GM23338 (cell line): ENCODE results near the gene GNAZ. TPM values are rescaled to one million over a fixed set of nuclear protein-coding genes. Genes with fewer than 3 reads are reported as not detected.

Experiments
- ATAC-seq: fragments of 200-7000 bp; cut with Tn5 transposase; 3 replicates; pipeline ENCODE4 v1.9.1; 2020
- DNase-seq: peaks from one replicate; pipeline ENCODE4 v3.0.0-alpha.2; 2015; ENCODE audit warnings: low spot score
- H2AFZ ChIP-seq: fragments of 200-600 bp; sonication (generic); 2 replicates; pipeline ENCODE4 v1.8.0; 2016; ENCODE audit warnings: antibody characterized with exemption, mild to moderate bottlenecking, moderate library complexity
- H3F3A ChIP-seq: fragments of 200-600 bp; sonication (generic); replicated peaks from 2 replicates; pipeline ENCODE4 v1.8.0; 2017; ENCODE audit warnings: antibody characterized with exemption, mixed run types, low read depth
- H3K27ac ChIP-seq: fragments of 200-600 bp; sonication (generic); 2 replicates; pipeline ENCODE4 v1.6.1; 2016; ENCODE audit warnings: low read depth
- H3K27me3 ChIP-seq: fragments of 200-600 bp; sonication (generic); 2 replicates; pipeline ENCODE4 v1.8.0; 2016; ENCODE audit warnings: mild to moderate bottlenecking, mixed run types, moderate library complexity; ENCODE audit not compliant: insufficient read depth
- H3K36me3 ChIP-seq: fragments of 200-600 bp; sonication (generic); 2 replicates; pipeline ENCODE4 v1.8.0; 2016; ENCODE audit warnings: mild to moderate bottlenecking; ENCODE audit not compliant: insufficient read depth
- H3K4me1 ChIP-seq: fragments of 200-600 bp; sonication (generic); 2 replicates; pipeline ENCODE4 v1.8.0; 2016; ENCODE audit warnings: mild to moderate bottlenecking, moderate library complexity; ENCODE audit not compliant: insufficient read depth
- H3K4me2 ChIP-seq: fragments of 200-600 bp; sonication (generic); 2 replicates; pipeline ENCODE4 v1.7.1; 2017; ENCODE audit warnings: mixed run types
- H3K4me3 ChIP-seq: fragments of 200-600 bp; sonication (generic); 2 replicates; pipeline ENCODE4 v1.6.1; 2016; ENCODE audit warnings: mixed run types
- H3K79me2 ChIP-seq: fragments of 200-600 bp; sonication (generic); replicated peaks from 2 replicates; pipeline ENCODE4 v1.8.0; 2017; ENCODE audit warnings: mild to moderate bottlenecking; ENCODE audit not compliant: insufficient read depth
- H3K9me2 ChIP-seq: fragments of 200-600 bp; sonication (generic); 2 replicates; pipeline ENCODE4 v1.8.0; 2017; ENCODE audit not compliant: insufficient read depth
- H4K20me1 ChIP-seq: fragments of 200-600 bp; sonication (generic); replicated peaks from 2 replicates; pipeline ENCODE4 v1.8.0; 2017; ENCODE audit warnings: mild to moderate bottlenecking; ENCODE audit not compliant: insufficient read depth
- H3K27ac Mint-ChIP-seq: 2 replicates; pipeline ENCODE4 v1.8.0; 2020; ENCODE audit warnings: inconsistent platforms, mild to moderate bottlenecking, moderate library complexity, mixed read lengths
- H3K27me3 Mint-ChIP-seq: 3 replicates; pipeline ENCODE4 v1.8.0; 2022; ENCODE audit warnings: low read depth, mild to moderate bottlenecking, moderate library complexity, mixed read lengths, inconsistent platforms; ENCODE audit not compliant: insufficient read depth, poor library complexity
- H3K36me3 Mint-ChIP-seq: 3 replicates; pipeline ENCODE4 v1.8.0; 2021; ENCODE audit warnings: low read depth, mild to moderate bottlenecking, inconsistent platforms, moderate library complexity, mixed read lengths
- H3K4me1 Mint-ChIP-seq: 3 replicates; pipeline ENCODE4 v1.8.0; 2020; ENCODE audit warnings: mild to moderate bottlenecking, inconsistent platforms, mixed read lengths
- H3K4me3 Mint-ChIP-seq: 3 replicates; pipeline ENCODE4 v1.8.0; 2021; ENCODE audit warnings: moderate library complexity, mild to moderate bottlenecking, inconsistent platforms, mixed read lengths
- H3K9me3 Mint-ChIP-seq: 3 replicates; pipeline ENCODE4 v1.8.0; 2020; ENCODE audit warnings: moderate library complexity, mild to moderate bottlenecking, inconsistent platforms, mixed read lengths
- CREB1 ChIP-seq: fragments of 250-450 bp; sonication (Bioruptor Pico); IDR thresholded peaks from 2 replicates; pipeline ENCODE4 v1.5.0; 2020; ENCODE audit warnings: low read depth, mild to moderate bottlenecking, moderate library complexity
- ETS1 ChIP-seq: IDR thresholded peaks from 2 replicates; pipeline ENCODE4 v1.6.1; 2016; ENCODE audit warnings: antibody characterized with exemption
- EZH2 ChIP-seq: fragments of 200-600 bp; sonication (generic); IDR thresholded peaks from one replicate; pipeline ENCODE4 v1.8.0; 2017; ENCODE audit warnings: antibody characterized with exemption, mild to moderate bottlenecking, low read depth; ENCODE audit not compliant: unreplicated experiment
- EZH2phosphoT487 ChIP-seq: fragments of 200-600 bp; sonication (generic); IDR thresholded peaks from one replicate; pipeline ENCODE4 v1.8.1; 2018; ENCODE audit warnings: antibody characterized with exemption; ENCODE audit not compliant: unreplicated experiment
- JUNB ChIP-seq: IDR thresholded peaks from one replicate; pipeline ENCODE4 v1.6.1; 2016; ENCODE audit warnings: antibody characterized with exemption; ENCODE audit not compliant: unreplicated experiment
- NANOG ChIP-seq: IDR thresholded peaks from 2 replicates; pipeline ENCODE4 v1.6.1; 2016; ENCODE audit warnings: antibody characterized with exemption, borderline replicate concordance
- POLR2AphosphoS5 ChIP-seq: IDR thresholded peaks from 2 replicates; pipeline ENCODE4 v1.6.1; 2016; ENCODE audit warnings: antibody characterized with exemption, low read depth
- REST ChIP-seq: IDR thresholded peaks from one replicate; pipeline ENCODE4 v1.6.1; 2018; ENCODE audit warnings: antibody characterized with exemption; ENCODE audit not compliant: unreplicated experiment
- STAT1 ChIP-seq: IDR thresholded peaks from one replicate; pipeline ENCODE4 v1.6.1; 2016; ENCODE audit warnings: antibody characterized with exemption; ENCODE audit not compliant: unreplicated experiment
- ZNF114 ChIP-seq: fragments of 250-450 bp; sonication (Bioruptor Pico); IDR thresholded peaks from 2 replicates; pipeline ENCODE4 v1.5.0; 2020; ENCODE audit warnings: mild to moderate bottlenecking, moderate library complexity
- ZNF331 ChIP-seq: fragments of 250-450 bp; sonication (Bioruptor Pico); IDR thresholded peaks from 2 replicates; pipeline ENCODE4 v1.5.0; 2020; ENCODE audit warnings: low read depth, mild to moderate bottlenecking, moderate library complexity
- ZNF462 ChIP-seq: fragments of 250-450 bp; sonication (Bioruptor Pico); IDR thresholded peaks from 2 replicates; pipeline ENCODE4 v1.5.0; 2020; ENCODE audit warnings: mild to moderate bottlenecking, moderate library complexity
- polyA plus RNA-seq: library from polyadenylated mRNA; unstranded; fragments of >200 nt; fragmentation: Nextera tagmentation; extraction: Ambion mirVana; gene quantifications from 2 replicates; pipeline ENCODE4 v1.2.1, GENCODE V29; 2016
- total RNA-seq: library from RNA; depleted of rRNA; stranded (reverse); fragments of >200 nt; shearing (Covaris generic); gene quantifications from 2 replicates; pipeline ENCODE4 v1.2.3, GENCODE V29; 2014
- TF ChIP-seq, protein P1 (sequence below), 2 experiments: fragments of 200-600 bp in 1 of 2; sonication (generic) in 1 of 2; conservative IDR thresholded peaks; 2 replicates each; pipeline versions ENCODE4 v1.5.1 to v1.6.1; 2016 to 2017; ENCODE audit warnings: antibody characterized with exemption in 2 of 2, low read depth in 2 of 2, mild to moderate bottlenecking in 2 of 2, moderate library complexity in 1 of 2

The GNAZ gene
- total and polyA plus RNA-seq, 2 experiments from 2014 or later, result 2.9 to 11.1 TPM

DNA sequence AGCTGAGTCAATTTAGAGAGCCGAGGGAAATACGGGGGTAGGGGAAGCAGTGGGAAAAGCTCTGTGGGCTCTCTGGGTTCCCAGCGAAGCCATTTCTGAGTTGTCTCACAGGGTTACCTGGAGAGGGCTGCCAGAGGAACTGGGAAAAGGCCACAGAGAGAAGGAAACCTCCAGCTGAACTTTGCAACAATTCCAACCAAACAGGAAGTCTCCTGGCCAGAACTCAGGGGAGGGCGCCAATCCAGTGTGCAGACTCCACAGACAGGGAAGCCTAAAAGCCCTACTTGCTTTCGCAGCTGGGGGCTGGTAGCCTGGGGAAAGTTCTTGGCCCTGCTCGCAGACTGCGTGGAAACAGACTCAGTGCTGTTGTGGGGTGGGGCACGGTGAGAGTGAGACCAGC lies 23.1 kb upstream of the GNAZ start:
- H3K36me3 Mint-ChIP-seq, result peaks cover 14% of the 10 kb centered on the region; the same call in 2 of the 3 replicates
- H3K79me2 ChIP-seq, result no peaks in the 10 kb centered on the region
- DNase-seq (no peak), ATAC-seq (no peak)
- 0 out of 2 replicates have a peak overlapping the region, but pooled peaks have one; percentile 32 for H2AFZ ChIP-seq
- H3K4me3 Mint-ChIP-seq, result no peak overlapping the region
- H3K4me2 ChIP-seq, result no peak overlapping the region; the same call in 1 of the 2 replicates
- peaks cover 25% of the 10 kb centered on the region for H3K4me1 Mint-ChIP-seq
- H3K27me3 ChIP-seq, result no peaks in the 10 kb centered on the region
- peaks cover 22% of the 10 kb centered on the region for H3K9me3 Mint-ChIP-seq
- no peaks in the 10 kb centered on the region for H3K36me3 ChIP-seq
- peaks cover 27% of the 10 kb centered on the region for H3K4me1 ChIP-seq
- peaks cover 4% of the 10 kb centered on the region; the same call in 1 of the 2 replicates for H3K9me2 ChIP-seq
- H3F3A ChIP-seq, result no peaks in the 10 kb centered on the region
- peaks cover 6% of the 10 kb centered on the region for H3K27me3 Mint-ChIP-seq
- H3K4me3 ChIP-seq, result no peak overlapping the region
- no peaks in the 10 kb centered on the region for H4K20me1 ChIP-seq
- H3K27ac ChIP-seq, result no peak overlapping the region
- H3K27ac Mint-ChIP-seq, result no peak overlapping the region
- TF ChIP-seq EZH2phosphoT487 (no peak), ZNF331 (CRISPR knock-in tag) (no peak), JUNB (no peak), CREB1 (no peak), ZNF462 (no peak), POLR2AphosphoS5 (no peak), ETS1 (no peak), STAT1 (no peak), REST (no peak), EZH2 (no peak), NANOG (no peak), ZNF114 (CRISPR knock-in tag) (no peak)
- TF ChIP-seq, protein P1, sequence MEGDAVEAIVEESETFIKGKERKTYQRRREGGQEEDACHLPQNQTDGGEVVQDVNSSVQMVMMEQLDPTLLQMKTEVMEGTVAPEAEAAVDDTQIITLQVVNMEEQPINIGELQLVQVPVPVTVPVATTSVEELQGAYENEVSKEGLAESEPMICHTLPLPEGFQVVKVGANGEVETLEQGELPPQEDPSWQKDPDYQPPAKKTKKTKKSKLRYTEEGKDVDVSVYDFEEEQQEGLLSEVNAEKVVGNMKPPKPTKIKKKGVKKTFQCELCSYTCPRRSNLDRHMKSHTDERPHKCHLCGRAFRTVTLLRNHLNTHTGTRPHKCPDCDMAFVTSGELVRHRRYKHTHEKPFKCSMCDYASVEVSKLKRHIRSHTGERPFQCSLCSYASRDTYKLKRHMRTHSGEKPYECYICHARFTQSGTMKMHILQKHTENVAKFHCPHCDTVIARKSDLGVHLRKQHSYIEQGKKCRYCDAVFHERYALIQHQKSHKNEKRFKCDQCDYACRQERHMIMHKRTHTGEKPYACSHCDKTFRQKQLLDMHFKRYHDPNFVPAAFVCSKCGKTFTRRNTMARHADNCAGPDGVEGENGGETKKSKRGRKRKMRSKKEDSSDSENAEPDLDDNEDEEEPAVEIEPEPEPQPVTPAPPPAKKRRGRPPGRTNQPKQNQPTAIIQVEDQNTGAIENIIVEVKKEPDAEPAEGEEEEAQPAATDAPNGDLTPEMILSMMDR (conservative IDR thresholded peaks at IDR 0.05; ENCODE audit: low read depth in 2 of 2), result no peak
